Left lung (tissue), 10 donors: Measurements from ENCODE around the gene PPP1R3F. TPM values are rescaled to one million over a fixed set of nuclear protein-coding genes. Genes with fewer than 3 reads are reported as not detected.

Source experiments
- ATAC-seq: fragments of 200-7000 bp; cut with Tn5 transposase; one replicate; pipeline ENCODE4 v1.9.1; 2020; ENCODE audit warnings: moderate library complexity
- DNase-seq, 4 donors: peaks; one replicate each; pipeline ENCODE4 v3.0.0-alpha.2; 2013 to 2020
- H3K27ac ChIP-seq, 2 donors: fragments of 200-600 bp; sonication (generic) in 1 of 2; one replicate each; pipeline versions ENCODE4 v1.5.0 to v1.8.0; 2020 to 2021
- H3K27me3 ChIP-seq, 2 donors: fragments of 200-600 bp; sonication (generic) in 1 of 2; one replicate each; pipeline versions ENCODE4 v1.5.0 to v1.8.0; 2020 to 2021
- H3K36me3 ChIP-seq, 2 donors: fragments of 200-600 bp; sonication (generic) in 1 of 2; one replicate each; pipeline versions ENCODE4 v1.5.0 to v1.8.0; 2020 to 2021
- H3K4me1 ChIP-seq, 2 donors: fragments of 200-600 bp; one replicate each; pipeline ENCODE4 v1.8.0; 2021
- H3K4me3 ChIP-seq, 2 donors: fragments of 200-600 bp; sonication (generic) in 1 of 2; one replicate each; pipeline versions ENCODE4 v1.5.0 to v1.8.0; 2020 to 2021; ENCODE audit warnings: mild to moderate bottlenecking in 1 of 2
- H3K9me3 ChIP-seq, 2 donors: fragments of 200-600 bp; sonication (generic) in 1 of 2; one replicate each; pipeline versions ENCODE4 v1.5.0 to v1.8.0; 2020 to 2021
- intact Hi-C, 2 donors: fragments of 100-400 bp; cut with DNase I; formaldehyde crosslinking; loops; one replicate each; pipeline versions ENCODE4 v1.11.2 to v1.14.2; 2022
- polyA plus RNA-seq, 6 donors: library from polyadenylated mRNA; unstranded; fragments of 120-200 nt; gene quantifications; one replicate each; pipeline ENCODE4 v1.2.1, GENCODE V29; 2013; ENCODE audit not compliant: insufficient read length in 6 of 6
- total RNA-seq, 2 donors: library from RNA; stranded (reverse); fragmentation: NEBNext Ultra II Directional; extraction: Animal tissue kit (Norgen Biotek cat#: 25700); gene quantifications; one replicate each; pipeline ENCODE4 v1.2.1, GENCODE V29; 2021
- TF ChIP-seq, protein P1 (sequence below), 2 donors: fragments of 200-600 bp; sonication (generic) in 1 of 2; IDR thresholded peaks; one replicate each; pipeline versions ENCODE4 v1.5.0 to v1.8.0; 2021; ENCODE audit warnings: antibody characterized with exemption in 2 of 2
- donor health status: DM: no; HTN: yes; CAD: no.
- donor health status: DM: no; HTN: no; CAD: no.

The PPP1R3F gene
- total and polyA plus RNA-seq, 8 donors = 4.5 to 7.5 (median 6.3) TPM

DNA sequence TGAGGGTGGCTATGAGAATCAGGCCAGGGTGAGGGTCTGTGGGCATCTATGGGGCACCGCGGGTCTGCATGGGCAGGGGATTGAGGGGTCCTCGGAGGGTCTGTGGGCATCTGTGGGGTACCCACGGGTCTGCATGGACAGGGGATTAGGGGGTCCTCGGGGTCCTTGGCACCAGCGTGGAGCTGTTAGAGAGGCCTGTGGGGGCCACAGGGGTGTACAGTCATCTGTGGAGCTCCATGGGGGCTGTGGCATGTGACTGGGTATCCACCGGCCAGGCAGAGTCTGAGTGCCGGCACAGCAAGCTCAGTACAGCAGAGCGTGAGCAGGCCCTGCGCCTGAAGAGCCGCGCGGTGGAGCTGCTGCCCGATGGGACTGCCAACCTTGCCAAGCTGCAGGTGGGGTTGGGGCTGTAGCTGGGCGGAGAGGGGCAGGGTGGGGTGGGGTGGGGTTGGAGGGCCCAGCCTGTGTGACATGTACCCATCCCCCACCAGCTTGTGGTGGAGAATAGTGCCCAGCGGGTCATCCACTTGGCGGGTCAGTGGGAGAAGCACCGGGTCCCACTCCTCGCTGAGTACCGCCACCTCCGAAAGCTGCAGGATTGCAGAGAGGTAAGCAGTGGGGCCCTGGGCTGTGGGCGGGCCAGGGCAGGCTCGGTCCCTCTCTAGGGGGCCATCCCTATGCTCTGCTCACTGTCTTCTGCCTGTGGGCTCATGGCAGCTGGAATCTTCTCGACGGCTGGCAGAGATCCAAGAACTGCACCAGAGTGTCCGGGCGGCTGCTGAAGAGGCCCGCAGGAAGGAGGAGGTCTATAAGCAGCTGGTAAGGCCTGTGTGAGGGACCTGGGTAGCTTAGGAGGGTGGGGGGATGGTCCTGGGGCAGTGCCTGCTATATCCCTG lies 21.4 kb upstream of the PPP1R3F start:
- Histone ChIP-seq H3K4me1 (no peaks in the 10 kb centered on the region), H3K36me3 (peaks cover 0 to 71% of the 10 kb centered on the region in 2 donors), H3K4me3 (no peak overlapping the region), H3K9me3 (no peaks in the 10 kb centered on the region), H3K27me3 (no peaks in the 10 kb centered on the region), H3K27ac (no peak overlapping the region)
- DNase-seq (no peak), ATAC-seq (no peak)
- intact Hi-C loops = no loop called here
- TF ChIP-seq, protein P1, sequence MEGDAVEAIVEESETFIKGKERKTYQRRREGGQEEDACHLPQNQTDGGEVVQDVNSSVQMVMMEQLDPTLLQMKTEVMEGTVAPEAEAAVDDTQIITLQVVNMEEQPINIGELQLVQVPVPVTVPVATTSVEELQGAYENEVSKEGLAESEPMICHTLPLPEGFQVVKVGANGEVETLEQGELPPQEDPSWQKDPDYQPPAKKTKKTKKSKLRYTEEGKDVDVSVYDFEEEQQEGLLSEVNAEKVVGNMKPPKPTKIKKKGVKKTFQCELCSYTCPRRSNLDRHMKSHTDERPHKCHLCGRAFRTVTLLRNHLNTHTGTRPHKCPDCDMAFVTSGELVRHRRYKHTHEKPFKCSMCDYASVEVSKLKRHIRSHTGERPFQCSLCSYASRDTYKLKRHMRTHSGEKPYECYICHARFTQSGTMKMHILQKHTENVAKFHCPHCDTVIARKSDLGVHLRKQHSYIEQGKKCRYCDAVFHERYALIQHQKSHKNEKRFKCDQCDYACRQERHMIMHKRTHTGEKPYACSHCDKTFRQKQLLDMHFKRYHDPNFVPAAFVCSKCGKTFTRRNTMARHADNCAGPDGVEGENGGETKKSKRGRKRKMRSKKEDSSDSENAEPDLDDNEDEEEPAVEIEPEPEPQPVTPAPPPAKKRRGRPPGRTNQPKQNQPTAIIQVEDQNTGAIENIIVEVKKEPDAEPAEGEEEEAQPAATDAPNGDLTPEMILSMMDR (IDR thresholded peaks at IDR 0.05) = no peak

DNA sequence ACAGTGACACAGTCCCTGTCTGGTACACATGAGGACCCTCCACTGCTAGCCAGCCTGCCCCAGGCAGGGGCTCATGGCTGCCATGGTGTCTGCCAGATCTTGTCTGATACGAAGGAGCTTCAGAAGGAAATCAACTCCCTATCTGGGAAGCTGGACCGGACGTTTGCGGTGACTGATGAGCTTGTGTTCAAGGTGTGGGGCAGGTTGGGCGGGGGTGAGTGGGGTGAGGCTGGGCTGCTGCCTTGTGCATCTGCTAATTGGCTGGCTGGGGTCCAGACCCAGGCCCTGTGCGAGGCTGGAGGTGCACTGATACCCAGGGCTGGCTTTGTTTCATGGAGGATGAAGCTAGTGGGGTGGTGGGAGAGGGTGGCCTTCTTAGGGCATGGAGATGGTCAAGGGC lies 20.5 kb upstream of the PPP1R3F start:
- no peak overlapping the region for H3K27ac ChIP-seq
- no peaks in the 10 kb centered on the region for H3K9me3 ChIP-seq
- DNase-seq (no peak), ATAC-seq (no peak)
- peaks cover 0 to 62% of the 10 kb centered on the region in 2 donors for H3K36me3 ChIP-seq
- TF ChIP-seq, protein P1 (IDR thresholded peaks at IDR 0.05) = no peak
- intact Hi-C loops = no loop called here
- no peaks in the 10 kb centered on the region for H3K4me1 ChIP-seq
- no peaks in the 10 kb centered on the region for H3K27me3 ChIP-seq
- no peak overlapping the region for H3K4me3 ChIP-seq

DNA sequence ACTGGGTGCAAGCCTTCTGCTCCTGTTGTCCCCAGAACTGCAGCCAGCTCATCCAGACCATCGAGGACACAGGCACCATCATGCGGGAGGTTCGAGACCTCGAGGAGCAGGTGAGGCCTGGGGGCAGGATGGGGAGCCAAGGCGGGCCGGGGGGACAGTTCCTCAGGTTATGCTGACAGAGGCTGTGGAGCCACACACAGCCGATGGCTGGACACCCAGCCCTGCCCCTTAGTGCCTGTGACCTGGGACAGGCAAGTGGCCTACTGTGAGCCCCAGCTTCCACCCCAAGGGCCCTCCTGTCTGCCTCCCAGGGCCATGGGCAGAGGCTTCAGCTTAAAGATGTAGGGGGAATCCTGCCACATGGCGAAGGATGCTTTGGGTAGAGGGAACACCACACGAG lies 20.0 kb upstream of the PPP1R3F start:
- H3K9me3 ChIP-seq = no peaks in the 10 kb centered on the region
- intact Hi-C loops = no loop called here
- DNase-seq (no peak), ATAC-seq (no peak)
- TF ChIP-seq, protein P1 (IDR thresholded peaks at IDR 0.05) = no peak
- no peaks in the 10 kb centered on the region for H3K27me3 ChIP-seq
- no peaks in the 10 kb centered on the region for H3K4me1 ChIP-seq
- no peak overlapping the region for H3K27ac ChIP-seq
- peaks cover 0 to 56% of the 10 kb centered on the region in 2 donors for H3K36me3 ChIP-seq
- no peak overlapping the region for H3K4me3 ChIP-seq

DNA sequence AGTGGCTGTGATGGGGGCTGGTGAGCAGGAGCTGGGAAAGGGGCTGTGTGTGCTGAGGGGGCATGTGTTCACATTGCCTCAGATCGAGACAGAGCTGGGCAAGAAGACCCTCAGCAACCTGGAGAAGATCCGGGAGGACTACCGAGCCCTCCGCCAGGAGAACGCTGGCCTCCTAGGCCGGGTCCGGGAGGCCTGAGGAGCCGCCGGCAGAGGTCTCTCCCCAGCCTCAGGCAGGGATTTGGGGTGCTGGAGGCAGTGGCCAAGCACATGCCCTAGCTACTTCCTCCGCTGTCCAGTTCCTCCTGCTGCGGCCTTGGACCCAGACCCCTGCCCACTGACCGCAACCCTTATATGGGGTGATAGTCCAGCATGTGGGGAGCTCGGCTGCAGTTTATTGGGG lies 19.5 kb upstream of the PPP1R3F start:
- Histone ChIP-seq H3K4me3 (no peak overlapping the region), H3K9me3 (no peaks in the 10 kb centered on the region), H3K4me1 (no peaks in the 10 kb centered on the region), H3K27ac (no peak overlapping the region), H3K36me3 (peaks cover 0 to 52% of the 10 kb centered on the region in 2 donors), H3K27me3 (no peaks in the 10 kb centered on the region)
- TF ChIP-seq, protein P1 (IDR thresholded peaks at IDR 0.05) = no peak
- ATAC-seq (no peak), DNase-seq (no peak)
- intact Hi-C loops = no loop called here

DNA sequence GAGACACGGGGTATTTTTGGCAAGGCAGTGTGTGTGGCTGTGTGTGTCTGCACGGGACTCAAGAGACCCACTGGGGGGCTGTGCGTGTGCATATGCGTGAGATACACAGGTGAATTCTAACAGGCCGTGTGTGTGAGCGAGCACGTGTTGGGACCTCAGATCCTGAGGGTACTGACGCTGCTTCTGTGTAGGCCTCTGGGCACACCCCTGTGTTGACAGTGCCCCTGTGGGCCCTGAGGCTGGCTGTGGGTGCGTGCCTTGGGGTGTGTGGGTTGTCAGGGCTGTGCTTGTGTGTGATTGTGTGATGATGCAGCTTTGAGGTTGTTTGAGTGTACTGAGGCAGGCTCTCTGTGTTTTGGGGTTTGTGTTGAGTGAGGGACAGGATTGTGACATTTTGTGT lies 19.0 kb upstream of the PPP1R3F start:
- peaks cover 0 to 48% of the 10 kb centered on the region in 2 donors for H3K36me3 ChIP-seq
- intact Hi-C loops = no loop called here
- no peak for ATAC-seq

More for the DNA sequence above, 19.0 kb upstream of the PPP1R3F start:
- Histone ChIP-seq H3K9me3 (no peaks in the 10 kb centered on the region), H3K4me3 (no peak overlapping the region), H3K4me1 (no peaks in the 10 kb centered on the region), H3K27ac (no peak overlapping the region), H3K27me3 (no peaks in the 10 kb centered on the region)
- no peak for DNase-seq
- TF ChIP-seq, protein P1 (IDR thresholded peaks at IDR 0.05) = no peak
